ENCODE measurements around the gene FCRL6.

GRCh38 chr1:159753386-159753785 lies 48.8 kb upstream of the FCRL6 start:
- TF ChIP-seq CTCF (IDR thresholded peaks at IDR 0.05) = no peak
- TF ChIP-seq POLR2A (IDR thresholded peaks at IDR 0.05) = no peak
